Astrocyte (in vitro differentiated cells and primary cell): ENCODE results near the gene GPX3. TPM values are rescaled to one million over a fixed set of nuclear protein-coding genes. Genes with fewer than 3 reads are reported as not detected.

ENCODE experiments used
- DNase-seq: peaks from one replicate; pipeline ENCODE4 v3.0.0-alpha.2; 2010; ENCODE audit warnings: low read depth
- FAIRE-seq: peaks from 2 replicates; lab custom pipeline; 2011; peaks lifted over from hg19 to GRCh38; lab: Jason Lieb, UNC
- H2AFZ ChIP-seq: 2 replicates; pipeline ENCODE4 v1.6.0; 2012; ENCODE audit warnings: low read depth, low read length, inconsistent platforms
- H3K27ac ChIP-seq: 2 replicates; pipeline ENCODE4 v1.5.1; 2011; ENCODE audit warnings: low read depth, low read length, inconsistent platforms
- H3K27me3 ChIP-seq: 2 replicates; pipeline ENCODE4 v1.6.0; 2011; ENCODE audit warnings: low read length, inconsistent platforms; ENCODE audit not compliant: insufficient read depth
- H3K36me3 ChIP-seq: 2 replicates; pipeline ENCODE4 v1.5.1; 2011; ENCODE audit warnings: low read length, inconsistent platforms; ENCODE audit not compliant: insufficient read depth
- H3K4me1 ChIP-seq: 2 replicates; pipeline ENCODE4 v1.5.1; 2011; ENCODE audit warnings: low read length, inconsistent platforms; ENCODE audit not compliant: insufficient read depth
- H3K4me2 ChIP-seq: 2 replicates; pipeline ENCODE4 v1.6.0; 2012; ENCODE audit warnings: low read length, inconsistent platforms
- H3K4me3 ChIP-seq: 2 replicates; pipeline ENCODE4 v1.5.1; 2011; ENCODE audit warnings: low read depth, mild to moderate bottlenecking, low read length, inconsistent platforms; ENCODE audit not compliant: insufficient read depth
- H3K79me2 ChIP-seq: 2 replicates; pipeline ENCODE4 v1.6.0; 2012; ENCODE audit warnings: mild to moderate bottlenecking, low read length, inconsistent platforms; ENCODE audit not compliant: insufficient read depth
- H3K9ac ChIP-seq: 2 replicates; pipeline ENCODE4 v1.6.0; 2012; ENCODE audit warnings: mild to moderate bottlenecking, low read length, inconsistent platforms
- H3K9me3 ChIP-seq: 2 replicates; pipeline ENCODE4 v1.5.1; 2012; ENCODE audit warnings: low read depth, mild to moderate bottlenecking, low read length, inconsistent platforms; ENCODE audit not compliant: insufficient read depth
- H4K20me1 ChIP-seq: 2 replicates; pipeline ENCODE4 v1.6.0; 2012; ENCODE audit warnings: low read length, inconsistent platforms; ENCODE audit not compliant: insufficient read depth
- H3K27ac Mint-ChIP-seq: one replicate; pipeline ENCODE4 v1.8.0; 2021; ENCODE audit warnings: mild to moderate bottlenecking, mixed read lengths; ENCODE audit not compliant: unreplicated experiment
- H3K27me3 Mint-ChIP-seq: one replicate; pipeline ENCODE4 v1.8.0; 2021; ENCODE audit warnings: low read depth, mixed read lengths; ENCODE audit not compliant: unreplicated experiment
- H3K36me3 Mint-ChIP-seq: one replicate; pipeline ENCODE4 v1.8.0; 2021; ENCODE audit warnings: low read depth, mixed read lengths; ENCODE audit not compliant: unreplicated experiment
- H3K4me1 Mint-ChIP-seq: one replicate; pipeline ENCODE4 v1.8.0; 2021; ENCODE audit warnings: low read depth, mixed read lengths; ENCODE audit not compliant: unreplicated experiment
- H3K4me3 Mint-ChIP-seq: one replicate; pipeline ENCODE4 v1.8.0; 2021; ENCODE audit warnings: mild to moderate bottlenecking, moderate library complexity, mixed read lengths; ENCODE audit not compliant: unreplicated experiment
- H3K9me3 Mint-ChIP-seq: one replicate; pipeline ENCODE4 v1.8.0; 2021; ENCODE audit warnings: mild to moderate bottlenecking, mixed read lengths; ENCODE audit not compliant: unreplicated experiment
- EZH2 ChIP-seq: IDR thresholded peaks from 2 replicates; pipeline ENCODE4 v1.6.1; 2012; ENCODE audit warnings: mild to moderate bottlenecking, low read length, inconsistent platforms; ENCODE audit not compliant: insufficient read depth
- total RNA-seq: library from RNA; stranded (reverse); gene quantifications from 2 replicates; pipeline ENCODE4 v1.2.1, GENCODE V29; 2021
- TF ChIP-seq, protein P1 (sequence below): IDR thresholded peaks from 2 replicates; pipeline ENCODE4 v1.5.1; 2011; ENCODE audit warnings: low read depth, mild to moderate bottlenecking, inconsistent platforms, low read length, moderate library complexity; ENCODE audit not compliant: insufficient read depth

Gene GPX3
- total RNA-seq, 1 donor from 2014 or later = 15.6 TPM

DNA sequence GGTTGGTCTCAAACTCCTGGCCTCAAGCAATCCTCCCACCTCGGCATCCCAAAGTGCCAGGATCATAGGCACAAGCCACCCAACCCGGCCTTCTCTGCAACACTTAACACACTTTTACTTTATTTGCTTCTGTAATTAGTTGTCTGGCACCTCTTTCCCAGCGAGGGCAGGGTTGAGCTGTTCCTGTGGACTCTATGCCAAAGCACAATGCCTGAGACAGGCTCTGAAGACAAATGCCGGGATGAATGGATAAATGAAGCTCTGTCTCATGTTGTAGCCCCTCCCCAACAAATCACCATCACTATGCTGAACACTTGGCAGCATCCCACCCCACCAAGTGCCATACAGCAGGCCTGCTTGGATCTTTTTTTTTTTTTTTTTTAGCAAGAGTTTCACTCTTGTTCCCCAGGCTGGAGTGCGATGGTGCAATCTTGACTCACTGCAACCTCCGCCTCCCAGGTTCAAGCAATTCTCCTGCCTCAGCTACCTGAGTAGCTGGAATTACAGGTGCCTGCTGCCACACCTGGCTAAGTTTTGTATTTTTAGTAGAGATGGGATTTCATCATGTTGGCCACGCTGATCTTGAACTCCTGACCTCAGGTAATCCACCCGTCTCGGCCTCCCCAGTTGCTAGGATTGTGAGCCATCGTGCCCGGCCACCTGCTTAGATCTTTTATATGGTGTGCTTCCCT is 21.3 kb downstream of the GPX3 start:
- H3K27me3 Mint-ChIP-seq = no peaks in the 10 kb centered on the region
- no peak overlapping the region for H3K27ac Mint-ChIP-seq
- H3K36me3 ChIP-seq = peaks cover 40% of the 10 kb centered on the region

DNA sequence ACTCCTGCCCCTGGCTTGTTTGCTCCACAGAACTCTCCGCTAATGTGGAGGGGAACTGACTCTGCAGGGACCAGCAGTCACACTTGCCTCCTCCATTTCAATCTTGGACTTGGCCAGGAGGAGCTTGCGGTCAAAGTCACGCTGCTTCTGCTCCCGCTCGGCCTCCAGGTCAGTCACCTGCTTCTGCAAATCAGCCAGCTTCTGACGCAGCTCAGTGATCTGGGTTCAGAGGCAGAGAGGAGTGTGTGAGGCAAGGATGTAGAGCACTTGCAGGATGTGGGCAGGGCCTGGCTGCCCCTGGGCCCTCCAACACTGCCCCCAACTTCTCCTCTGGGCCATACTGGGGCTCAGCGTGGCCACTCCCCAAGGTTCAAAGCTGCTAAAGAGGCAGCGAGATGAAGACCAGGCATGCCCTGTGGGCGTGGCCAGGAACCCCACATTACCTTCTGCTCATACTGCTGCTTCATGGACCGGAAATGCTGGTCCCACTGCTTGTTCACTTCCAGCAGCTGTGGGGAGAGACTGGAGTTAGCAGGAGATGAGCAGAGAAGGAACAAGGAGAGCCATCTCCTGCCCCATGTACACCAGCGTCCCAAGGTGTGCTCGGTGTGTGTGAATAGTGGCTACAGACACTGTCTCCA is 22.2 kb downstream of the GPX3 start:
- Histone ChIP-seq H2AFZ (no peak overlapping the region), H3K79me2 (no peaks in the 10 kb centered on the region), H4K20me1 (peaks cover 19% of the 10 kb centered on the region), H3K4me3 (no peak overlapping the region), H3K27ac (no peak overlapping the region), H3K4me1 (peaks cover 19% of the 10 kb centered on the region), H3K27me3 (no peaks in the 10 kb centered on the region), H3K36me3 (peaks cover 43% of the 10 kb centered on the region), H3K9me3 (no peaks in the 10 kb centered on the region), H3K9ac (no peak overlapping the region), H3K4me2 (no peak overlapping the region)
- DNase-seq = no peak
- Mint-ChIP-seq H3K27ac (no peak overlapping the region), H3K9me3 (no peaks in the 10 kb centered on the region), H3K36me3 (peaks cover 30% of the 10 kb centered on the region), H3K27me3 (no peaks in the 10 kb centered on the region), H3K4me3 (no peak overlapping the region), H3K4me1 (peaks cover 15% of the 10 kb centered on the region)
- TF ChIP-seq EZH2 = no peak
- TF ChIP-seq, protein P1, sequence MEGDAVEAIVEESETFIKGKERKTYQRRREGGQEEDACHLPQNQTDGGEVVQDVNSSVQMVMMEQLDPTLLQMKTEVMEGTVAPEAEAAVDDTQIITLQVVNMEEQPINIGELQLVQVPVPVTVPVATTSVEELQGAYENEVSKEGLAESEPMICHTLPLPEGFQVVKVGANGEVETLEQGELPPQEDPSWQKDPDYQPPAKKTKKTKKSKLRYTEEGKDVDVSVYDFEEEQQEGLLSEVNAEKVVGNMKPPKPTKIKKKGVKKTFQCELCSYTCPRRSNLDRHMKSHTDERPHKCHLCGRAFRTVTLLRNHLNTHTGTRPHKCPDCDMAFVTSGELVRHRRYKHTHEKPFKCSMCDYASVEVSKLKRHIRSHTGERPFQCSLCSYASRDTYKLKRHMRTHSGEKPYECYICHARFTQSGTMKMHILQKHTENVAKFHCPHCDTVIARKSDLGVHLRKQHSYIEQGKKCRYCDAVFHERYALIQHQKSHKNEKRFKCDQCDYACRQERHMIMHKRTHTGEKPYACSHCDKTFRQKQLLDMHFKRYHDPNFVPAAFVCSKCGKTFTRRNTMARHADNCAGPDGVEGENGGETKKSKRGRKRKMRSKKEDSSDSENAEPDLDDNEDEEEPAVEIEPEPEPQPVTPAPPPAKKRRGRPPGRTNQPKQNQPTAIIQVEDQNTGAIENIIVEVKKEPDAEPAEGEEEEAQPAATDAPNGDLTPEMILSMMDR = no peak
- no peak for FAIRE-seq

More for the DNA sequence above, 21.3 kb downstream of the GPX3 start:
- Histone ChIP-seq H3K9ac (no peak overlapping the region), H2AFZ (no peak overlapping the region), H3K4me1 (peaks cover 20% of the 10 kb centered on the region), H3K27ac (no peak overlapping the region), H3K79me2 (no peaks in the 10 kb centered on the region), H3K27me3 (no peaks in the 10 kb centered on the region), H3K4me2 (no peak overlapping the region), H3K9me3 (no peaks in the 10 kb centered on the region), H3K4me3 (no peak overlapping the region), H4K20me1 (peaks cover 14% of the 10 kb centered on the region)
- peaks cover 19% of the 10 kb centered on the region for H3K4me1 Mint-ChIP-seq
- no peaks in the 10 kb centered on the region for H3K9me3 Mint-ChIP-seq
- no peak for TF ChIP-seq EZH2
- TF ChIP-seq, protein P1 = no peak
- H3K4me3 Mint-ChIP-seq = no peak overlapping the region
- FAIRE-seq (no peak), DNase-seq (no peak)
- peaks cover 35% of the 10 kb centered on the region for H3K36me3 Mint-ChIP-seq
